H1 (cell line): ENCODE data around the gene EPB42. TPM values are rescaled to one million over a fixed set of nuclear protein-coding genes. Genes with fewer than 3 reads are reported as not detected.

Experiments used
- CTCF ChIA-PET: fragments of 300-600 bp; sonication (Branson Sonifier 250); formaldehyde crosslinking; loops from one replicate; lab custom pipeline; 2021; ENCODE audit not compliant: partially characterized antibody; lab: Charles Lee
- POLR2A ChIA-PET: fragments of 300-600 bp; sonication (Branson Sonifier 250); formaldehyde crosslinking; loops from one replicate; lab custom pipeline; 2021; ENCODE audit warnings: inconsistent platforms; ENCODE audit not compliant: partially characterized antibody; lab: Charles Lee
- DNase-seq, 2 experiments: peaks; one replicate each; pipeline versions ENCODE4 v3.0.0 to v3.0.0-alpha.2; 2010 to 2022; ENCODE audit warnings: low spot score in 2 of 2, low read depth in 1 of 2, mixed read lengths in 1 of 2
- FAIRE-seq: peaks from 2 replicates; lab custom pipeline; 2011; peaks lifted over from hg19 to GRCh38; lab: Jason Lieb, UNC
- H2AFZ ChIP-seq: 2 replicates; pipeline ENCODE4 v1.8.1; 2012; ENCODE audit warnings: low read length, inconsistent platforms
- H2AK5ac ChIP-seq: 2 replicates; pipeline ENCODE4 v1.6.1; 2013; ENCODE audit warnings: low read depth, low read length
- H2BK120ac ChIP-seq: replicated peaks from 2 replicates; pipeline ENCODE3; 2013; ENCODE audit warnings: low read depth, low read length, inconsistent platforms
- H2BK12ac ChIP-seq: 2 replicates; pipeline ENCODE4 v1.6.1; 2013; ENCODE audit warnings: low read depth, low read length
- H2BK15ac ChIP-seq: 2 replicates; pipeline ENCODE4 v1.6.1; 2013; ENCODE audit warnings: low read length
- H2BK20ac ChIP-seq: 2 replicates; pipeline ENCODE4 v1.6.1; 2013; ENCODE audit warnings: low read length
- H2BK5ac ChIP-seq: 2 replicates; pipeline ENCODE4 v1.6.1; 2013; ENCODE audit warnings: low read depth, low read length
- H3K14ac ChIP-seq: 2 replicates; pipeline ENCODE4 v1.6.1; 2013; ENCODE audit warnings: inconsistent platforms; ENCODE audit not compliant: insufficient read length
- H3K18ac ChIP-seq: 2 replicates; pipeline ENCODE4 v1.6.1; 2013; ENCODE audit warnings: low read length; ENCODE audit errors: extremely low read depth
- H3K23ac ChIP-seq: 2 replicates; pipeline ENCODE4 v1.6.1; 2013; ENCODE audit warnings: inconsistent platforms; ENCODE audit not compliant: insufficient read length
- H3K23me2 ChIP-seq: 2 replicates; pipeline ENCODE4 v1.6.1; 2013; ENCODE audit warnings: low read depth, low read length
- H3K27ac ChIP-seq: 2 replicates; pipeline ENCODE4 v1.6.1; 2011; ENCODE audit warnings: low read depth, low read length, inconsistent platforms
- H3K27me3 ChIP-seq, 4 experiments: replicated peaks in 1 of 4; 1 replicate in 1 of 4; 2 replicates in 3 of 4; pipeline versions ENCODE4 v1.6.1 to v1.8.1; 2011 to 2013; ENCODE audit warnings: low read length in 3 of 4, mild to moderate bottlenecking in 3 of 4, inconsistent platforms in 2 of 4, mixed read lengths in 2 of 4, moderate library complexity in 1 of 4; ENCODE audit not compliant: control insufficient read depth in 3 of 4, insufficient read depth in 3 of 4; ENCODE audit errors: extremely low read depth in 1 of 4
- H3K36me3 ChIP-seq, 4 experiments: 2 replicates each; pipeline versions ENCODE4 v1.6.1 to v1.8.1; 2011 to 2013; ENCODE audit warnings: mild to moderate bottlenecking in 4 of 4, low read length in 3 of 4, moderate library complexity in 2 of 4, control low read depth in 1 of 4, inconsistent platforms in 1 of 4; ENCODE audit not compliant: insufficient read depth in 4 of 4, control insufficient read depth in 2 of 4
- H3K4ac ChIP-seq: replicated peaks from 2 replicates; pipeline ENCODE3; 2013; ENCODE audit warnings: low read length, low read depth, mixed read lengths, inconsistent platforms; ENCODE audit not compliant: insufficient read length
- H3K4me1 ChIP-seq, 4 experiments: replicated peaks in 1 of 4; 1 replicate in 1 of 4; 2 replicates in 3 of 4; pipeline versions ENCODE4 v1.6.1 to v1.8.1; 2011 to 2013; ENCODE audit warnings: low read length in 3 of 4, inconsistent platforms in 2 of 4, mixed read lengths in 1 of 4; ENCODE audit not compliant: insufficient read depth in 4 of 4, control insufficient read depth in 3 of 4
- H3K4me2 ChIP-seq, 2 experiments: 2 replicates each; pipeline versions ENCODE4 v1.6.1 to v1.8.1; 2011 to 2013; ENCODE audit warnings: low read depth in 2 of 2, low read length in 2 of 2, control low read depth in 1 of 2, inconsistent platforms in 1 of 2, mild to moderate bottlenecking in 1 of 2; ENCODE audit not compliant: insufficient read depth in 1 of 2
- H3K4me3 ChIP-seq, 4 experiments: fragments of 200-600, 300-600 bp in 1 of 4; sonication (generic), shearing (Covaris generic), sonication (Bioruptor Twin) in 1 of 4; 2 replicates each; pipeline versions ENCODE4 v1.5.1 to v1.8.1; 2011 to 2016; ENCODE audit warnings: low read length in 4 of 4, low read depth in 3 of 4, control low read depth in 2 of 4, inconsistent platforms in 2 of 4, mild to moderate bottlenecking in 2 of 4, mixed read lengths in 1 of 4, moderate library complexity in 1 of 4; ENCODE audit not compliant: insufficient read depth in 2 of 4; ENCODE audit errors: extremely low read depth in 1 of 4
- H3K56ac ChIP-seq: replicated peaks from 2 replicates; pipeline ENCODE3; 2013; ENCODE audit warnings: low read depth, mild to moderate bottlenecking, mixed read lengths, low read length, inconsistent platforms; ENCODE audit not compliant: insufficient read length
- H3K79me1 ChIP-seq: 2 replicates; pipeline ENCODE4 v1.6.1; 2013; ENCODE audit warnings: low read depth, low read length, control low read depth
- H3K79me2 ChIP-seq, 2 experiments: 2 replicates each; pipeline versions ENCODE4 v1.6.1 to v1.8.1; 2012 to 2013; ENCODE audit warnings: low read length in 2 of 2, mild to moderate bottlenecking in 2 of 2, inconsistent platforms in 1 of 2; ENCODE audit not compliant: insufficient read depth in 2 of 2, control insufficient read depth in 1 of 2
- H3K9ac ChIP-seq, 4 experiments: replicated peaks in 1 of 4; 1 replicate in 1 of 4; 2 replicates in 3 of 4; pipeline versions ENCODE4 v1.6.1 to v1.8.1; 2011 to 2013; ENCODE audit warnings: low read depth in 3 of 4, low read length in 3 of 4, control low read depth in 2 of 4, mild to moderate bottlenecking in 2 of 4, moderate library complexity in 2 of 4, inconsistent platforms in 1 of 4; ENCODE audit errors: extremely low read depth in 1 of 4
- H3K9me3 ChIP-seq, 2 experiments: 2 replicates each; pipeline versions ENCODE4 v1.6.1 to v1.8.1; 2012 to 2013; ENCODE audit warnings: mild to moderate bottlenecking in 2 of 2, moderate library complexity in 2 of 2, control low read depth in 1 of 2, inconsistent platforms in 1 of 2, low read depth in 1 of 2, low read length in 1 of 2, mixed read lengths in 1 of 2; ENCODE audit not compliant: insufficient read depth in 2 of 2
- H4K20me1 ChIP-seq, 2 experiments: replicated peaks in 1 of 2; 2 replicates each; pipeline versions ENCODE3 to v1.8.1; 2011 to 2013; ENCODE audit warnings: inconsistent platforms in 2 of 2, low read length in 2 of 2, mild to moderate bottlenecking in 1 of 2; ENCODE audit not compliant: insufficient read depth in 2 of 2, control insufficient read depth in 1 of 2
- H4K5ac ChIP-seq: 2 replicates; pipeline ENCODE4 v1.6.1; 2013; ENCODE audit warnings: low read length, low read depth, mixed read lengths, inconsistent platforms; ENCODE audit not compliant: insufficient read length
- H4K8ac ChIP-seq: 2 replicates; pipeline ENCODE4 v1.8.0; 2013; ENCODE audit warnings: mild to moderate bottlenecking, moderate library complexity, low read length, inconsistent platforms; ENCODE audit not compliant: insufficient read depth; ENCODE audit errors: extremely low read depth
- H4K91ac ChIP-seq: replicated peaks from 2 replicates; pipeline ENCODE3; 2013; ENCODE audit warnings: low read length, mixed read lengths, inconsistent platforms; ENCODE audit not compliant: insufficient read length
- BRCA1 ChIP-seq: IDR thresholded peaks from 2 replicates; pipeline ENCODE4 v1.6.1; 2012; ENCODE audit warnings: low read depth, low read length, improper control_type of control experiment
- GABPA ChIP-seq: IDR thresholded peaks from 2 replicates; pipeline ENCODE4 v1.6.1; 2011; ENCODE audit warnings: mild to moderate bottlenecking, low read length, moderate library complexity, borderline replicate concordance; ENCODE audit not compliant: insufficient read depth
- HDAC2 ChIP-seq, 2 experiments: fragments of 300-600 bp in 1 of 2; sonication (generic) in 1 of 2; IDR thresholded peaks; 2 replicates each; pipeline ENCODE4 v1.6.1; 2011 to 2012; ENCODE audit warnings: low read depth in 2 of 2, low read length in 2 of 2, mild to moderate bottlenecking in 2 of 2, moderate library complexity in 2 of 2, borderline replicate concordance in 1 of 2, inconsistent platforms in 1 of 2
- JUN ChIP-seq: IDR thresholded peaks from 2 replicates; pipeline ENCODE4 v1.6.1; 2011; ENCODE audit warnings: low read depth, mild to moderate bottlenecking, improper control_type of control experiment, low read length
- NANOG ChIP-seq: IDR thresholded peaks from 2 replicates; pipeline ENCODE4 v1.6.1; 2011; ENCODE audit warnings: low read length, low read depth, mild to moderate bottlenecking, inconsistent platforms; ENCODE audit not compliant: insufficient read depth, poor library complexity, severe bottlenecking
- TBP ChIP-seq: IDR thresholded peaks from 2 replicates; pipeline ENCODE4 v1.6.1; 2011; ENCODE audit warnings: low read depth, low read length, improper control_type of control experiment
- TEAD4 ChIP-seq: IDR thresholded peaks from 2 replicates; pipeline ENCODE4 v1.6.1; 2012; ENCODE audit warnings: low read depth, low read length, inconsistent platforms, mixed read lengths
- ZNF274 ChIP-seq: IDR thresholded peaks from 2 replicates; pipeline ENCODE4 v1.7.0; 2012; ENCODE audit warnings: low read length, borderline replicate concordance; ENCODE audit errors: extremely low read depth
- WGBS, 2 experiments: shearing (Covaris generic) in 1 of 2; methylation state at CpG; one replicate each; pipeline versions ENCODE4 v1.1.6 to v1.1.7; 2013 to 2015; ENCODE audit warnings: low lambda C conversion rate in 2 of 2, mixed read lengths in 2 of 2, inconsistent platforms in 1 of 2, low coverage in 1 of 2, missing lambda C conversion rate in 1 of 2; ENCODE audit not compliant: insufficient replicate concordance in 2 of 2, insufficient coverage in 1 of 2, insufficient read length in 1 of 2; ENCODE audit errors: extremely low coverage in 1 of 2, missing lambda C conversion rate in 1 of 2; 5-methylcytosine and 5-hydroxymethylcytosine counted together
- polyA plus RNA-seq, 7 experiments: library from polyadenylated mRNA; depleted of rRNA in 3 of 7; stranded (reverse) in 5 of 7; unstranded in 2 of 7; fragments of >200 nt in 5 of 7; fragments of 200-250 nt in 2 of 7; gene quantifications; 1 replicate in 5 of 7; 2 replicates in 1 of 7; 4 replicates in 1 of 7; pipeline versions ENCODE4 v1.2.1 to v1.2.3, GENCODE V29; 2011 to 2013; ENCODE audit warnings: missing spikeins in 2 of 7, mixed read lengths in 2 of 7
- total RNA-seq: library from RNA; stranded (reverse); fragmentation: NEBNext Ultra II Directional; extraction: Animal tissue kit (Norgen Biotek cat#: 25700); gene quantifications from 2 replicates; pipeline ENCODE4 v1.2.1, GENCODE V29; 2021
- TF ChIP-seq, protein P1 (sequence below): IDR thresholded peaks from 2 replicates; pipeline ENCODE4 v1.6.1; 2011; ENCODE audit warnings: low read depth, mild to moderate bottlenecking, low read length; ENCODE audit not compliant: insufficient read depth
- TF ChIP-seq, protein P2 (sequence below): IDR thresholded peaks from 2 replicates; pipeline ENCODE4 v1.6.1; 2012; ENCODE audit warnings: inconsistent platforms

Gene EPB42
- total and polyA plus RNA-seq, 2 of the 8 experiments (the other 6 are each of a cell fraction or from before 2014, with no cell fraction given), result not detected

DNA sequence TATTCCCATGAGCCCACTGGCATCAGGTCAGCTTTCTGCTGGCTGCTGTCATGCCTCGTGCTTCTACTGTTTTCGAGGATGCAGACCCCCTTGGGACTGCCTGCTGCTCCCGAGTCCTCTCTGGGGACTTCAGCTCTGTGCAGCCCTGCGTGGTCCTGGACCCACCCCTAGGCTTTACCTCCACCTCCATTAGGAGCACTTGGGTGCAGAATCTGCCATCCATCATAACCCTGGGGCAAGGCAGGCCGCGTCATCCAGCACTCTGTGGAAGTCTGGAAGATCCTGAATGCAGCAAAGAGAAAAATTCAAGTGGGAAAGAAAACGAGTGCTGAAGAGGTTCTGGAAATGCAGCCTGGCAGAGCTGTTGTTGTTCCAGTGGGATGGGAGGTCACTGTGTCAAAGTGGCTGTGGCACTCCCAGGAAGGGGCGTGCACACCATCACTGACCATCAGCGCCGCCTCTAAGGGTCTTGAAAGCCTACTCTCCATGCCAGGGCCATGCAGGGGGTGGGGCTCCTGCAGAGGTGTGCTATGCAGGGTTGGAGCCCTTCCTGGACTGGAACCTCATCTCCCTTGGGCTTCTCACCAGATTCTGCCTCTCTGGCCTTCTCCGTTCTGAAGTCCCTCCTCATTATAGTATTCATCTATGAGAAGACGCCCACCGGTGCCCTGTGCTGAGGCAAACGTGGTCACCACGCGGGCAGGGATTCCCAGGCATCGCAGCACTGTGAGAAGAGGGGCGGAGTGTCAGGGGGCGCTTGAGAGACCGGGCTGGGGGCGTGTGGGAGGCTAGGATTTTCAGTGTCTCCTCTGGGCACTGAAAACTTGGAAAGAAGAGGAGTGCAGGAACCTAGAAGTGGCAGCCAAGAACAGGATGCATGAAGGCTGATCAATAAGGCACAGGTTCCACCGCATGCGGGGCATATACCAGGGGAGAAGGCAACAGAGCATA lies 12.5 kb downstream of the EPB42 start:
- Histone ChIP-seq H4K5ac (no peak overlapping the region), H2BK15ac (no peak overlapping the region), H3K4ac (no peak overlapping the region), H4K8ac (peak overlapping the region; percentile 72; the same call in 1 of the 2 replicates), H3K4me2 (no peak overlapping the region; a peak in 1 of 4 replicates), H3K4me1 (peaks cover 0 to 3% (median 0%) of the 10 kb centered on the region in 4 experiments; a peak in 1 of 7 replicates), H2BK120ac (no peak overlapping the region), H2AFZ (peak overlapping the region; percentile 94), H3K18ac (no peak overlapping the region), H2BK20ac (no peak overlapping the region), H3K23me2 (no peaks in the 10 kb centered on the region), H2AK5ac (no peak overlapping the region), H3K9ac (no peak overlapping the region), H3K56ac (no peak overlapping the region), H3K4me3 (no peak overlapping the region), H4K20me1 (no peaks in the 10 kb centered on the region), H3K79me1 (no peaks in the 10 kb centered on the region), H3K36me3 (no peaks in the 10 kb centered on the region), H3K9me3 (no peaks in the 10 kb centered on the region), H4K91ac (no peak overlapping the region), H3K23ac (no peak overlapping the region), H3K14ac (no peak overlapping the region), H3K79me2 (no peaks in the 10 kb centered on the region), H2BK5ac (no peak overlapping the region), H2BK12ac (0 out of 2 replicates have a peak overlapping the region, but pooled peaks have one; percentile 39), H3K27me3 (no peaks in the 10 kb centered on the region), H3K27ac (no peak overlapping the region)
- no peak for DNase-seq
- no peak for FAIRE-seq
- ChIA-PET CTCF (interaction anchor here (0.8 to 9.6 kb wide), 17 partner anchors 9 to 138 kb away, joined by 3 to 109 read pairs (median 3); partner anchors contain the start of genes EPB42 and TGM5), POLR2A (no interaction called here)
- WGBS, 2 experiments, result 90% methylated on average over 23 of the region's 23 CpGs; no CpG with 5 or more reads in 1 of the 2 experiments
- TF ChIP-seq JUN (no peak), TBP (no peak), TEAD4 (no peak), BRCA1 (no peak), ZNF274 (no peak), GABPA (no peak), HDAC2 (IDR thresholded peaks at IDR 0.05; ENCODE audit: borderline replicate concordance in 1 of 2, low read depth in 2 of 2, low read length in 2 of 2) (no peak), NANOG (no peak)
- TF ChIP-seq, protein P1, sequence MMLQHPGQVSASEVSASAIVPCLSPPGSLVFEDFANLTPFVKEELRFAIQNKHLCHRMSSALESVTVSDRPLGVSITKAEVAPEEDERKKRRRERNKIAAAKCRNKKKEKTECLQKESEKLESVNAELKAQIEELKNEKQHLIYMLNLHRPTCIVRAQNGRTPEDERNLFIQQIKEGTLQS, result no peak
- TF ChIP-seq, protein P2, sequence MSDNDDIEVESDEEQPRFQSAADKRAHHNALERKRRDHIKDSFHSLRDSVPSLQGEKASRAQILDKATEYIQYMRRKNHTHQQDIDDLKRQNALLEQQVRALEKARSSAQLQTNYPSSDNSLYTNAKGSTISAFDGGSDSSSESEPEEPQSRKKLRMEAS, result no peak
